ENCODE results near the gene NRXN3.

NRXN3 gene

GRCh38 chr14:78673845-78674244 is 503.7 kb downstream of the NRXN3 start:
- no peaks in the 10 kb centered on the region for H3K4me1 ChIP-seq (ENCODE audit: control insufficient read depth, insufficient read depth, low read length)
- WGBS, 2 experiments, result 91 to 94% methylated on average over 3 of the region's 3 CpGs
- H3K9me3 ChIP-seq (ENCODE audit: control insufficient read depth, low read length), result no peaks in the 10 kb centered on the region
- no peak overlapping the region for H3K27ac ChIP-seq (ENCODE audit: insufficient read depth, low read depth, low read length, poor library complexity, severe bottlenecking)
- no peak overlapping the region for H3K4me3 ChIP-seq (ENCODE audit: insufficient read depth, low read depth, low read length)
- H3K36me3 ChIP-seq (ENCODE audit: control insufficient read depth, insufficient read depth, low read length), result no peaks in the 10 kb centered on the region
- no peaks in the 10 kb centered on the region for H3K27me3 ChIP-seq (ENCODE audit: control insufficient read depth, insufficient read depth, low read length, poor library complexity, severe bottlenecking)

GRCh38 chr14:78674820-78675219 is 504.6 kb downstream of the NRXN3 start:
- Histone ChIP-seq H3K4me1 (ENCODE audit: control insufficient read depth, insufficient read depth, low read length) (no peaks in the 10 kb centered on the region), H3K27me3 (ENCODE audit: control insufficient read depth, insufficient read depth, low read length, poor library complexity, severe bottlenecking) (no peaks in the 10 kb centered on the region), H3K27ac (ENCODE audit: insufficient read depth, low read depth, low read length, poor library complexity, severe bottlenecking) (no peak overlapping the region), H3K9me3 (ENCODE audit: control insufficient read depth, low read length) (no peaks in the 10 kb centered on the region), H3K4me3 (ENCODE audit: insufficient read depth, low read depth, low read length) (no peak overlapping the region), H3K36me3 (ENCODE audit: control insufficient read depth, insufficient read depth, low read length) (no peaks in the 10 kb centered on the region)

GRCh38 chr14:78683206-78683605 is 513.0 kb downstream of the NRXN3 start:
- Histone ChIP-seq H3K4me1 (ENCODE audit: control insufficient read depth, insufficient read depth, low read length) (no peaks in the 10 kb centered on the region), H3K27ac (ENCODE audit: insufficient read depth, low read depth, low read length, poor library complexity, severe bottlenecking) (no peak overlapping the region), H3K9me3 (ENCODE audit: control insufficient read depth, low read length) (no peaks in the 10 kb centered on the region), H3K27me3 (ENCODE audit: control insufficient read depth, insufficient read depth, low read length, poor library complexity, severe bottlenecking) (no peaks in the 10 kb centered on the region), H3K36me3 (ENCODE audit: control insufficient read depth, insufficient read depth, low read length) (no peaks in the 10 kb centered on the region), H3K4me3 (ENCODE audit: insufficient read depth, low read depth, low read length) (no peak overlapping the region)
- 96% methylated on average over 5 of the region's 5 CpGs for WGBS, 2 experiments

- Histone ChIP-seq H3K4me3 (ENCODE audit: insufficient read depth, low read depth, low read length) (no peak overlapping the region), H3K27me3 (ENCODE audit: control insufficient read depth, insufficient read depth, low read length, poor library complexity, severe bottlenecking) (no peaks in the 10 kb centered on the region), H3K27ac (ENCODE audit: insufficient read depth, low read depth, low read length, poor library complexity, severe bottlenecking) (no peak overlapping the region), H3K4me1 (ENCODE audit: control insufficient read depth, insufficient read depth, low read length) (no peaks in the 10 kb centered on the region), H3K9me3 (ENCODE audit: control insufficient read depth, low read length) (no peaks in the 10 kb centered on the region), H3K36me3 (ENCODE audit: control insufficient read depth, insufficient read depth, low read length) (no peaks in the 10 kb centered on the region)
- 83 to 91% methylated on average over 1 of the region's 1 CpG for WGBS, 2 experiments
Observed at GRCh38 chr14:78683981-78684380, 513.8 kb downstream of the NRXN3 start.

GRCh38 chr14:78688503-78688902 is 518.3 kb downstream of the NRXN3 start:
- 100% methylated on average over 1 of the region's 1 CpG for WGBS, 2 experiments
- no peaks in the 10 kb centered on the region for H3K36me3 ChIP-seq (ENCODE audit: control insufficient read depth, insufficient read depth, low read length)
- no peak overlapping the region for H3K4me3 ChIP-seq (ENCODE audit: insufficient read depth, low read depth, low read length)
- no peaks in the 10 kb centered on the region for H3K27me3 ChIP-seq (ENCODE audit: control insufficient read depth, insufficient read depth, low read length, poor library complexity, severe bottlenecking)
- H3K4me1 ChIP-seq (ENCODE audit: control insufficient read depth, insufficient read depth, low read length), result no peaks in the 10 kb centered on the region
- H3K9me3 ChIP-seq (ENCODE audit: control insufficient read depth, low read length), result no peaks in the 10 kb centered on the region
- H3K27ac ChIP-seq (ENCODE audit: insufficient read depth, low read depth, low read length, poor library complexity, severe bottlenecking), result no peak overlapping the region

GRCh38 chr14:78690836-78691235 is 520.7 kb downstream of the NRXN3 start:
- H3K9me3 ChIP-seq (ENCODE audit: control insufficient read depth, low read length), result no peaks in the 10 kb centered on the region
- no peaks in the 10 kb centered on the region for H3K4me1 ChIP-seq (ENCODE audit: control insufficient read depth, insufficient read depth, low read length)
- H3K27me3 ChIP-seq (ENCODE audit: control insufficient read depth, insufficient read depth, low read length, poor library complexity, severe bottlenecking), result no peaks in the 10 kb centered on the region
- H3K4me3 ChIP-seq (ENCODE audit: insufficient read depth, low read depth, low read length), result no peak overlapping the region
- 93 to 95% methylated on average over 2 of the region's 2 CpGs for WGBS, 2 experiments
- H3K36me3 ChIP-seq (ENCODE audit: control insufficient read depth, insufficient read depth, low read length), result no peaks in the 10 kb centered on the region
- H3K27ac ChIP-seq (ENCODE audit: insufficient read depth, low read depth, low read length, poor library complexity, severe bottlenecking), result no peak overlapping the region

- WGBS, 2 experiments, result 45 to 60% methylated on average over 2 of the region's 2 CpGs
- no peak overlapping the region for H3K4me3 ChIP-seq (ENCODE audit: insufficient read depth, low read depth, low read length)
- no peaks in the 10 kb centered on the region for H3K4me1 ChIP-seq (ENCODE audit: control insufficient read depth, insufficient read depth, low read length)
- no peaks in the 10 kb centered on the region for H3K9me3 ChIP-seq (ENCODE audit: control insufficient read depth, low read length)
- no peaks in the 10 kb centered on the region for H3K27me3 ChIP-seq (ENCODE audit: control insufficient read depth, insufficient read depth, low read length, poor library complexity, severe bottlenecking)
- no peaks in the 10 kb centered on the region for H3K36me3 ChIP-seq (ENCODE audit: control insufficient read depth, insufficient read depth, low read length)
- H3K27ac ChIP-seq (ENCODE audit: insufficient read depth, low read depth, low read length, poor library complexity, severe bottlenecking), result no peak overlapping the region
Observed at GRCh38 chr14:78697341-78697740, 527.2 kb downstream of the NRXN3 start.

- Histone ChIP-seq H3K4me1 (ENCODE audit: control insufficient read depth, insufficient read depth, low read length) (no peaks in the 10 kb centered on the region), H3K27ac (ENCODE audit: insufficient read depth, low read depth, low read length, poor library complexity, severe bottlenecking) (no peak overlapping the region), H3K4me3 (ENCODE audit: insufficient read depth, low read depth, low read length) (no peak overlapping the region), H3K27me3 (ENCODE audit: control insufficient read depth, insufficient read depth, low read length, poor library complexity, severe bottlenecking) (no peaks in the 10 kb centered on the region), H3K36me3 (ENCODE audit: control insufficient read depth, insufficient read depth, low read length) (no peaks in the 10 kb centered on the region), H3K9me3 (ENCODE audit: control insufficient read depth, low read length) (no peaks in the 10 kb centered on the region)
- 90 to 91% methylated on average over 2 to 3 of the region's 3 CpGs for WGBS, 2 experiments
Observed at GRCh38 chr14:78698991-78699390, 528.8 kb downstream of the NRXN3 start.

- H3K4me3 ChIP-seq (ENCODE audit: insufficient read depth, low read depth, low read length), result no peak overlapping the region
- WGBS, 2 experiments, result 93 to 95% methylated on average over 2 of the region's 2 CpGs
- H3K27ac ChIP-seq (ENCODE audit: insufficient read depth, low read depth, low read length, poor library complexity, severe bottlenecking), result no peak overlapping the region
- no peaks in the 10 kb centered on the region for H3K4me1 ChIP-seq (ENCODE audit: control insufficient read depth, insufficient read depth, low read length)
- no peaks in the 10 kb centered on the region for H3K36me3 ChIP-seq (ENCODE audit: control insufficient read depth, insufficient read depth, low read length)
- H3K27me3 ChIP-seq (ENCODE audit: control insufficient read depth, insufficient read depth, low read length, poor library complexity, severe bottlenecking), result no peaks in the 10 kb centered on the region
- no peaks in the 10 kb centered on the region for H3K9me3 ChIP-seq (ENCODE audit: control insufficient read depth, low read length)
Observed at GRCh38 chr14:78700236-78700635, 530.1 kb downstream of the NRXN3 start.

GRCh38 chr14:78701246-78701645 is 531.1 kb downstream of the NRXN3 start:
- Histone ChIP-seq H3K36me3 (ENCODE audit: control insufficient read depth, insufficient read depth, low read length) (no peaks in the 10 kb centered on the region), H3K27me3 (ENCODE audit: control insufficient read depth, insufficient read depth, low read length, poor library complexity, severe bottlenecking) (no peaks in the 10 kb centered on the region), H3K27ac (ENCODE audit: insufficient read depth, low read depth, low read length, poor library complexity, severe bottlenecking) (no peak overlapping the region), H3K4me3 (ENCODE audit: insufficient read depth, low read depth, low read length) (no peak overlapping the region), H3K4me1 (ENCODE audit: control insufficient read depth, insufficient read depth, low read length) (no peaks in the 10 kb centered on the region), H3K9me3 (ENCODE audit: control insufficient read depth, low read length) (no peaks in the 10 kb centered on the region)
- WGBS, 2 experiments, result 74 to 76% methylated on average over 5 of the region's 5 CpGs

- Histone ChIP-seq H3K27ac (ENCODE audit: insufficient read depth, low read depth, low read length, poor library complexity, severe bottlenecking) (no peak overlapping the region), H3K4me3 (ENCODE audit: insufficient read depth, low read depth, low read length) (no peak overlapping the region), H3K27me3 (ENCODE audit: control insufficient read depth, insufficient read depth, low read length, poor library complexity, severe bottlenecking) (no peaks in the 10 kb centered on the region), H3K9me3 (ENCODE audit: control insufficient read depth, low read length) (no peaks in the 10 kb centered on the region), H3K36me3 (ENCODE audit: control insufficient read depth, insufficient read depth, low read length) (no peaks in the 10 kb centered on the region), H3K4me1 (ENCODE audit: control insufficient read depth, insufficient read depth, low read length) (peaks cover 7% of the 10 kb centered on the region)
- WGBS, 2 experiments, result 63% methylated on average over 4 of the region's 4 CpGs
Observed at GRCh38 chr14:78704965-78705364, 534.8 kb downstream of the NRXN3 start.
